ENCODE data around the gene UBXN1.
"Not testable (repeated sequence)": the region's sequence is repeated elsewhere in the genome, so short reads cannot be mapped to it uniquely, and the experiment has no call there.

Gene UBXN1

DNA sequence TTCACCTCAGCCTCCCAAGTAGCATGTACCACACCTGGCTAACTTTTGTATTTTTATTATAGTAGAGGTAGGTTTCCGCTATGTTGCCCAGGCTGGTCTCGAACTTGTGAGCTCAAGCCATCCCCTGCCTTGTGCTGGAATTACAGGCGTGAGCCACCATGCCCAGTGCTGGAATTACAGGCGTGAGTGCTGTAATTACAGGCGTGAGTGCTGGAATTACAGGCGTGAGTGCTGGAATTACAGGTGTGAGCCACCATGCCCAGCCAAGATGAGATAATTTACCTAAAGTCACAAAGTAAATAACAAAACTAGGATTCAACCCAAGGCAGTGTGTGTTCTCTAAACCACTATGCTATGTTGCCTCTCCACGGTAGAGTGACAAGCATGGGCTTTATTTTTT lies 3.6 kb upstream of the UBXN1 start:
- Histone ChIP-seq H3K4me1 (ENCODE audit: control insufficient read depth, low read depth, low read length) (no peaks in the 10 kb centered on the region), H3K36me3 (ENCODE audit: control insufficient read depth, low read depth, low read length) (peaks cover 2% of the 10 kb centered on the region), H3K27ac (ENCODE audit: low read length) (no peak overlapping the region), H3K4me3 (ENCODE audit: low read length) (no peak overlapping the region), H3K9me3 (ENCODE audit: control insufficient read depth, low read depth, low read length) (no peaks in the 10 kb centered on the region), H3K27me3 (ENCODE audit: control insufficient read depth, insufficient read depth, low read length) (no peaks in the 10 kb centered on the region), H3K9ac (ENCODE audit: low read length) (no peak overlapping the region)

DNA sequence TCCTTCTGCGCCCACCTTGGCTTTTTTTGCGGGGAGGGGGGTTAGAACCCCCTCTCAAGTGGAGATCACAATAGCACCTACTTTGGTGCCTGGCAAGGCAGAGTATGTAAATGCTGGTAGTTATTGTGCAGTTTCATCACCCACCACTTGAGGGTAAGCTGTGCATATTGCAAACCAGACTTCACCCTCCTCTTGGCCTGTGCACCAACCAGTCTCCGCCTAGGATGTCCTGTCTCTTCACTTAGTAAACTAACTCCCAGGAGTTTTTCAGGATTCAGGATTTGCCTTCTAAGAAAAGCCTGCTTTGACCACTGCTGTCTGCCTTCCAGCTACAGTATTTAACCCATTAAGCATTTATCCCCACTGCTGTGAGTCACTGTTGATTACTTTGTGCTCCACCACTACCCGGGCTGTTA lies 2.0 kb upstream of the UBXN1 start:
- Histone ChIP-seq H3K36me3 (ENCODE audit: control insufficient read depth, low read depth, low read length) (peaks cover 16% of the 10 kb centered on the region), H3K27me3 (ENCODE audit: control insufficient read depth, insufficient read depth, low read length) (no peaks in the 10 kb centered on the region), H3K9ac (ENCODE audit: low read length) (no peak overlapping the region), H3K9me3 (ENCODE audit: control insufficient read depth, low read depth, low read length) (no peaks in the 10 kb centered on the region), H3K4me3 (ENCODE audit: low read length) (no peak overlapping the region), H3K4me1 (ENCODE audit: control insufficient read depth, low read depth, low read length) (no peaks in the 10 kb centered on the region), H3K27ac (ENCODE audit: low read length) (no peak overlapping the region)

- peak overlapping the region; percentile 88 for H3K9ac ChIP-seq (ENCODE audit: low read length)
- H3K9me3 ChIP-seq (ENCODE audit: control insufficient read depth, low read depth, low read length): no peaks in the 10 kb centered on the region
- H3K4me3 ChIP-seq (ENCODE audit: low read length): peak overlapping the region; percentile 92
- H3K27me3 ChIP-seq (ENCODE audit: control insufficient read depth, insufficient read depth, low read length): no peaks in the 10 kb centered on the region
- H3K36me3 ChIP-seq (ENCODE audit: control insufficient read depth, low read depth, low read length): peaks cover 20% of the 10 kb centered on the region
- H3K4me1 ChIP-seq (ENCODE audit: control insufficient read depth, low read depth, low read length): no peaks in the 10 kb centered on the region
- H3K27ac ChIP-seq (ENCODE audit: low read length): no peak overlapping the region
These were observed 472 bp downstream of the UBXN1 start for GRCh38 chr11:62678433-62678769.

DNA sequence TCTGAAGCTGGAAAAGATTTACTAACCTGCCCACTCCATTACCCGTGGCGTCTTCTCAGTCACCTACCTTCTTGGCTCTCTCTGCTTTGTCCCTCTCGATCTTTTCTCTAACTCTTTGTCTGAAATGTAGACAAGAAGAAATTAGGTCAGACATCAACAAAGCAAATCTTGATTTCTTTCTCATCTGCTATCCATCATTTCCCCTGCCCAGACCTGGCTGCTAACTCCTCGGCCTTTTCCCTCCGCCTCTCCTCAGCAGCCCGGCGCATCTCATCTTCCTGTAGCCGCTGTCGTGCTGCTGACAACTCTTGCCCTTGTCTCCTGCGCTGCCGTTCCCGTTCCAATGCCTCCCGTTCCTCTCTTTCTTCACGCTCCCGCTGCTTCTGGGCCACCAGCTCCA lies 1.2 kb downstream of the UBXN1 start:
- Histone ChIP-seq H3K4me3 (ENCODE audit: low read length) (peak overlapping the region; percentile 92), H3K27ac (ENCODE audit: low read length) (no peak overlapping the region), H3K9ac (ENCODE audit: low read length) (no peak overlapping the region), H3K36me3 (ENCODE audit: control insufficient read depth, low read depth, low read length) (peaks cover 20% of the 10 kb centered on the region), H3K27me3 (ENCODE audit: control insufficient read depth, insufficient read depth, low read length) (no peaks in the 10 kb centered on the region), H3K4me1 (ENCODE audit: control insufficient read depth, low read depth, low read length) (no peaks in the 10 kb centered on the region), H3K9me3 (ENCODE audit: control insufficient read depth, low read depth, low read length) (no peaks in the 10 kb centered on the region)

- Histone ChIP-seq H3K4me3 (ENCODE audit: low read length) (no peak overlapping the region), H3K9ac (ENCODE audit: low read length) (no peak overlapping the region), H3K27me3 (ENCODE audit: control insufficient read depth, insufficient read depth, low read length) (no peaks in the 10 kb centered on the region), H3K9me3 (ENCODE audit: control insufficient read depth, low read depth, low read length) (no peaks in the 10 kb centered on the region), H3K36me3 (ENCODE audit: control insufficient read depth, low read depth, low read length) (peaks cover 20% of the 10 kb centered on the region), H3K4me1 (ENCODE audit: control insufficient read depth, low read depth, low read length) (no peaks in the 10 kb centered on the region), H3K27ac (ENCODE audit: low read length) (no peak overlapping the region)
These were observed 1.7 kb downstream of the UBXN1 start for GRCh38 chr11:62677156-62677555.

- no peak overlapping the region for H3K27ac ChIP-seq (ENCODE audit: low read length)
- no peaks in the 10 kb centered on the region for H3K4me1 ChIP-seq (ENCODE audit: control insufficient read depth, low read depth, low read length)
- H3K9ac ChIP-seq (ENCODE audit: low read length): no peak overlapping the region
- no peak overlapping the region for H3K4me3 ChIP-seq (ENCODE audit: low read length)
- H3K27me3 ChIP-seq (ENCODE audit: control insufficient read depth, insufficient read depth, low read length): no peaks in the 10 kb centered on the region
- no peaks in the 10 kb centered on the region for H3K9me3 ChIP-seq (ENCODE audit: control insufficient read depth, low read depth, low read length)
- H3K36me3 ChIP-seq (ENCODE audit: control insufficient read depth, low read depth, low read length): peaks cover 20% of the 10 kb centered on the region
These were observed 2.2 kb downstream of the UBXN1 start for GRCh38 chr11:62676698-62677097.

- H3K27me3 ChIP-seq (ENCODE audit: control insufficient read depth, insufficient read depth, low read length); H3K9me3 ChIP-seq (ENCODE audit: control insufficient read depth, low read depth, low read length); H3K4me1 ChIP-seq (ENCODE audit: control insufficient read depth, low read depth, low read length); H3K9ac ChIP-seq (ENCODE audit: low read length); H3K27ac ChIP-seq (ENCODE audit: low read length); H3K4me3 ChIP-seq (ENCODE audit: low read length): not testable (repeated sequence)
- peaks cover 20% of the 10 kb centered on the region for H3K36me3 ChIP-seq (ENCODE audit: control insufficient read depth, low read depth, low read length)
These were observed 3.5 kb downstream of the UBXN1 start for GRCh38 chr11:62675415-62675814.

DNA sequence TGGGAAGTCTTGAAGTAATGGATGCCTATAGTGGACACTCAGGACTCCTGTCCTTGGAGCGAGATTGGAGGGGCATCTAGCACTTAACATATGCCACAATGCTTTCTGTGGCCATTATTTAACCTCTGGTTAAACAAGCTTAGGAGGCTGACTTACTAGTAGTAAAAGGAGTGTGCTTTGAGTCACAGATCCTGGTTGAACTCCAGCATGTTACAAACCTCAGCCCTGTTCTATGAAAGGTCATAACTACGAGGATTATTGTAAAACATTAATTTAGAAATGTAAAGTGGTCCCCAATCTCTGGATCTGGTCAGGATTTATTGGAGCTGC lies 5.7 kb downstream of the UBXN1 start:
- H3K4me1 ChIP-seq (ENCODE audit: control insufficient read depth, low read depth, low read length): no peaks in the 10 kb centered on the region
- no peaks in the 10 kb centered on the region for H3K9me3 ChIP-seq (ENCODE audit: control insufficient read depth, low read depth, low read length)
- no peak overlapping the region for H3K27ac ChIP-seq (ENCODE audit: low read length)
- no peak overlapping the region for H3K9ac ChIP-seq (ENCODE audit: low read length)
- no peak overlapping the region for H3K4me3 ChIP-seq (ENCODE audit: low read length)
- no peaks in the 10 kb centered on the region for H3K27me3 ChIP-seq (ENCODE audit: control insufficient read depth, insufficient read depth, low read length)
- peaks cover 20% of the 10 kb centered on the region for H3K36me3 ChIP-seq (ENCODE audit: control insufficient read depth, low read depth, low read length)

DNA sequence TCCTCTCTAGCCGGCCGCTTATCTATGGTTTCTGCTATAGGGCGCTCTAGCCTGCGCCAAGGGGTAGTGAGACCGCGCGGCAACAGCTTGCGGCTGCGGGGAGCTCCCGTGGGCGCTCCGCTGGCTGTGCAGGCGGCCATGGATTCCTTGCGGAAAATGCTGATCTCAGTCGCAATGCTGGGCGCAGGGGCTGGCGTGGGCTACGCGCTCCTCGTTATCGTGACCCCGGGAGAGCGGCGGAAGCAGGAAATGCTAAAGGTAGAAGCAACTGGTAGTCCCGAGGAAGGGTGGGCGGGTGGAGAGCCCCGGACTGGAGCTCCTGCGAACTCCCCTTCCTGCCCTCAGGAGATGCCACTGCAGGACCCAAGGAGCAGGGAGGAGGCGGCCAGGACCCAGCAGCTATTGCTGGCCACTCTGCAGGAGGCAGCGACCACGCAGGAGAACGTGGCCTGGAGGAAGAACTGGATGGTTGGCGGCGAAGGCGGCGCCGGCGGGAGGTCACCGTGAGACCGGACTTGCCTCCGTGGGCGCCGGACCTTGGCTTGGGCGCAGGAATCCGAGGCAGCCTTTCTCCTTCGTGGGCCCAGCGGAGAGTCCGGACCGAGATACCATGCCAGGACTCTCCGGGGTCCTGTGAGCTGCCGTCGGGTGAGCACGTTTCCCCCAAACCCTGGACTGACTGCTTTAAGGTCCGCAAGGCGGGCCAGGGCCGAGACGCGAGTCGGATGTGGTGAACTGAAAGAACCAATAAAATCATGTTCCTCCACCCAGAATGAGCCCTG lies 7.1 kb downstream of the UBXN1 start, which contains the start of the genes LBHD1 and UQCC3:
TSS of gene LBHD1 (minus strand) at position 660 of the 782 bp plus-strand sequence. CDS start 2,236 bp downstream, outside the sequence.
TSS of gene UQCC3 (plus strand) at position 66 of the 782 bp plus-strand sequence. CDS start at position 139, 73 bp downstream.
- H3K27ac ChIP-seq (ENCODE audit: low read length): peak within 1 kb of the TSS; percentile 70
- no peaks in the 10 kb centered on the region for H3K9me3 ChIP-seq (ENCODE audit: control insufficient read depth, low read depth, low read length)
- H3K4me3 ChIP-seq (ENCODE audit: low read length): peak within 1 kb of the TSS; percentile 80
- no peaks in the 10 kb centered on the region for H3K27me3 ChIP-seq (ENCODE audit: control insufficient read depth, insufficient read depth, low read length)
- H3K36me3 ChIP-seq (ENCODE audit: control insufficient read depth, low read depth, low read length): peaks cover 18% of the 10 kb centered on the region
- H3K4me1 ChIP-seq (ENCODE audit: control insufficient read depth, low read depth, low read length): peaks cover 7% of the 10 kb centered on the region
- H3K9ac ChIP-seq (ENCODE audit: low read length): peak within 1 kb of the TSS; percentile 78

DNA sequence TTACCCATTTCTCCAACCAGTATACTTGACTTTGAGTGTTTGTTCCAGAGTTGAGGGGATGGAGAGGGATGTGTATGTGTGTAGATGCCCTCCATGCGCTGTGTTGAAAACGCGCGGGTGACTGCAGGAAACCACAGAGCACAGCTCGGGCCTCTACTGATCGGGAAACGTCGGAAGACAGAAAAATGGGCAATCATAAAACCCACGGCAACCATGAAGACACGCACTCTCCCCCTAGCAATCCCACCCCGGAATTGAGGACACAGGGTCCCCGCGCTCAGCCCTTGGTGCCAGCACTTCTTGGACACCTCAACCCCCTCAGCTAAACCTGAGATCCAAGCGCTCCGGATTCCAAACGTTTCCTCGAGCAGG lies 7.7 kb downstream of the UBXN1 start:
- H3K4me3 ChIP-seq (ENCODE audit: low read length): peak overlapping the region; percentile 80
- H3K9me3 ChIP-seq (ENCODE audit: control insufficient read depth, low read depth, low read length): no peaks in the 10 kb centered on the region
- no peaks in the 10 kb centered on the region for H3K27me3 ChIP-seq (ENCODE audit: control insufficient read depth, insufficient read depth, low read length)
- peak overlapping the region; percentile 78 for H3K9ac ChIP-seq (ENCODE audit: low read length)
- peaks cover 18% of the 10 kb centered on the region for H3K36me3 ChIP-seq (ENCODE audit: control insufficient read depth, low read depth, low read length)
- peaks cover 13% of the 10 kb centered on the region for H3K4me1 ChIP-seq (ENCODE audit: control insufficient read depth, low read depth, low read length)
- peak overlapping the region; percentile 70 for H3K27ac ChIP-seq (ENCODE audit: low read length)

- H3K9me3 ChIP-seq (ENCODE audit: control insufficient read depth, low read depth, low read length): no peaks in the 10 kb centered on the region
- H3K4me3 ChIP-seq (ENCODE audit: low read length): no peak overlapping the region
- H3K27me3 ChIP-seq (ENCODE audit: control insufficient read depth, insufficient read depth, low read length): no peaks in the 10 kb centered on the region
- no peak overlapping the region for H3K27ac ChIP-seq (ENCODE audit: low read length)
- H3K4me1 ChIP-seq (ENCODE audit: control insufficient read depth, low read depth, low read length): peaks cover 15% of the 10 kb centered on the region
- H3K9ac ChIP-seq (ENCODE audit: low read length): no peak overlapping the region
- peaks cover 14% of the 10 kb centered on the region for H3K36me3 ChIP-seq (ENCODE audit: control insufficient read depth, low read depth, low read length)
These were observed 9.3 kb downstream of the UBXN1 start for GRCh38 chr11:62669420-62670161.

DNA sequence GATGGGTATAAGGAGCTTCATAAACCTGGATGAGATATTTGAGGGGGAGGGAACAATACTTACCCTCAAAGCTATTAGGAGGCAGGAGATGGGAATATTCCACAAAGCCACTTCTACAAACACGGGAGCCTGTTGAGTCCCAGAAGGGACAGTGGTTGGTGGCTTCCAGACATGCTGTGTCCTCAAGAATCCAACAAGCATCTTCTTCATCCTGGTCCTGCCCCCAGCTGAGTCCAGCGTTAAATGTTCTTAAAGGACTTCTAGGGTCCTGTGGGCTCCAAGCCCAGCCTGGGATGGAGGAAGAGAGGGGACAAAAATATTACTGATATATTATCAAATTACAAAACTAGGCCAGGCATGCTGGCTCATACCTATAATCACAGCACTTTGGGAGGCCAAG lies 11.4 kb downstream of the UBXN1 start:
- H3K4me1 ChIP-seq (ENCODE audit: control insufficient read depth, low read depth, low read length): peaks cover 15% of the 10 kb centered on the region
- no peak overlapping the region for H3K27ac ChIP-seq (ENCODE audit: low read length)

More for the DNA sequence above, 11.4 kb downstream of the UBXN1 start:
- Histone ChIP-seq H3K4me3 (ENCODE audit: low read length) (peak overlapping the region; percentile 97), H3K36me3 (ENCODE audit: control insufficient read depth, low read depth, low read length) (peaks cover 20% of the 10 kb centered on the region), H3K9me3 (ENCODE audit: control insufficient read depth, low read depth, low read length) (no peaks in the 10 kb centered on the region), H3K27me3 (ENCODE audit: control insufficient read depth, insufficient read depth, low read length) (no peaks in the 10 kb centered on the region), H3K9ac (ENCODE audit: low read length) (no peak overlapping the region)
